Thyroid gland (tissue), 4 donors: ENCODE data around the gene SYTL2.

Source experiments
- POLR2A ChIP-seq, 2 donors: fragments of 450-650 bp; IDR thresholded peaks; one replicate each; pipeline ENCODE4 v1.6.1; 2017; ENCODE audit warnings: antibody characterized with exemption in 2 of 2, mild to moderate bottlenecking in 2 of 2, moderate library complexity in 1 of 2
- TF ChIP-seq, protein P1 (sequence below), 6 experiments: fragments of 200-600 bp in 3 of 6; fragments of 450-650 bp in 3 of 6; sonication (generic) in 3 of 6; IDR thresholded peaks; one replicate each; pipeline ENCODE4 v1.5.1; 2016 to 2019; ENCODE audit warnings: antibody characterized with exemption in 6 of 6, mild to moderate bottlenecking in 2 of 6, inconsistent platforms in 1 of 6, moderate library complexity in 1 of 6

DNA sequence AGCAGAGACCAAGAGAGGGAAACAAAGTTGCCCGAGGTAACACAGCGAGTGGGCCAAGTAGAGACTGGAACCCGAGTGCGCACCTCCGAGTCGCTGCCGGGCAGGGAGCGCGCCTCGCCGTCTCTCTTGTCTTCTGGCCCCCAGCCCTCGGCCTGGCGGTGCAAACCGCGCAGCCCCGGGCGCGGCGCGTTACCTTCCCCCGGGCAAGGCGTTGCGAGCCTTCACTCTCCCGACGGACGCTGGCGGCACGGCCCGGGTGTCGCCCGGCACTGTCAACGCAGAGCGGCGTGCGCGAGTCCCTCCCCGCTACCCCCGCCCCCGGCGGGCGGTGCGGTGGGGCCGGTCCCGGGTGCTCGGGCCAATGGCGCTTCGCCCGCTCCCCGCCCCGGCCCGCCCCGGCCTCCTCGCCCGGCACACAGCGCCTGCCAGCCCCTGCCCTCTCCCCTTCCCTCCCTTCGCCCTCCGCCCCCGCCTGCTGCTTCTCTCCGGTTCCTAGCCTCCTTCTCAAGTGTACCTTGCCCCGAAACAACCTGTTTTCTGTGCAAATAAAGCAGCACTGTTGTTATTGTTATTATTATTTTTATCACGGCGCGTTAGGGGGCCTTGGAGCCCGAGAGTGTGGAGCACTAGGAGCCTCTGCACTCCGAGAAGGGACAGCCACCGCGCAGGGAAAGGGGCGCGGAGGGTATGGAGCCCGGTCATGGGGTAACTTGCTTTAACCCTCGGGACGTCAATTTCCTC lies at the start of gene SYTL2:
- TF ChIP-seq, protein P1, sequence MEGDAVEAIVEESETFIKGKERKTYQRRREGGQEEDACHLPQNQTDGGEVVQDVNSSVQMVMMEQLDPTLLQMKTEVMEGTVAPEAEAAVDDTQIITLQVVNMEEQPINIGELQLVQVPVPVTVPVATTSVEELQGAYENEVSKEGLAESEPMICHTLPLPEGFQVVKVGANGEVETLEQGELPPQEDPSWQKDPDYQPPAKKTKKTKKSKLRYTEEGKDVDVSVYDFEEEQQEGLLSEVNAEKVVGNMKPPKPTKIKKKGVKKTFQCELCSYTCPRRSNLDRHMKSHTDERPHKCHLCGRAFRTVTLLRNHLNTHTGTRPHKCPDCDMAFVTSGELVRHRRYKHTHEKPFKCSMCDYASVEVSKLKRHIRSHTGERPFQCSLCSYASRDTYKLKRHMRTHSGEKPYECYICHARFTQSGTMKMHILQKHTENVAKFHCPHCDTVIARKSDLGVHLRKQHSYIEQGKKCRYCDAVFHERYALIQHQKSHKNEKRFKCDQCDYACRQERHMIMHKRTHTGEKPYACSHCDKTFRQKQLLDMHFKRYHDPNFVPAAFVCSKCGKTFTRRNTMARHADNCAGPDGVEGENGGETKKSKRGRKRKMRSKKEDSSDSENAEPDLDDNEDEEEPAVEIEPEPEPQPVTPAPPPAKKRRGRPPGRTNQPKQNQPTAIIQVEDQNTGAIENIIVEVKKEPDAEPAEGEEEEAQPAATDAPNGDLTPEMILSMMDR (IDR thresholded peaks at IDR 0.05), result peak in 1 of 6 experiments; percentile 20
- peak in 1 of 2 donors; percentile 77 for TF ChIP-seq POLR2A (IDR thresholded peaks at IDR 0.05)
